ENCODE data around the gene DCLK2.

DCLK2 gene

GRCh38 chr4:150283689-150284088, 205.4 kb downstream of the DCLK2 start:
- DNase-seq, result no peak

- DNase-seq, result no peak
These were observed 208.4 kb downstream of the DCLK2 start for GRCh38 chr4:150286656-150287055.

- no peak for DNase-seq
These were observed 211.0 kb downstream of the DCLK2 start for GRCh38 chr4:150289198-150289597.

- no peak for DNase-seq
These were observed 211.6 kb downstream of the DCLK2 start for GRCh38 chr4:150289881-150290280.

GRCh38 chr4:150297861-150298474, 219.7 kb downstream of the DCLK2 start:
- peak; percentile 2 for DNase-seq

GRCh38 chr4:150299816-150300215, 221.6 kb downstream of the DCLK2 start:
- DNase-seq, result no peak

- DNase-seq, result no peak
These were observed 224.3 kb downstream of the DCLK2 start for GRCh38 chr4:150302553-150302952.

GRCh38 chr4:150305995-150306394, 227.8 kb downstream of the DCLK2 start:
- no peak for DNase-seq

- DNase-seq, result no peak
These were observed 228.5 kb downstream of the DCLK2 start for GRCh38 chr4:150306719-150307118.
